GM12801 (cell line): ENCODE data around the gene SLC39A3.

Experiments
- TF ChIP-seq, protein P1 (sequence below): IDR thresholded peaks from one replicate; pipeline ENCODE4 v1.5.1; 2011; ENCODE audit warnings: control low read depth; ENCODE audit not compliant: insufficient read length; ENCODE audit errors: extremely low read depth

Gene SLC39A3

DNA sequence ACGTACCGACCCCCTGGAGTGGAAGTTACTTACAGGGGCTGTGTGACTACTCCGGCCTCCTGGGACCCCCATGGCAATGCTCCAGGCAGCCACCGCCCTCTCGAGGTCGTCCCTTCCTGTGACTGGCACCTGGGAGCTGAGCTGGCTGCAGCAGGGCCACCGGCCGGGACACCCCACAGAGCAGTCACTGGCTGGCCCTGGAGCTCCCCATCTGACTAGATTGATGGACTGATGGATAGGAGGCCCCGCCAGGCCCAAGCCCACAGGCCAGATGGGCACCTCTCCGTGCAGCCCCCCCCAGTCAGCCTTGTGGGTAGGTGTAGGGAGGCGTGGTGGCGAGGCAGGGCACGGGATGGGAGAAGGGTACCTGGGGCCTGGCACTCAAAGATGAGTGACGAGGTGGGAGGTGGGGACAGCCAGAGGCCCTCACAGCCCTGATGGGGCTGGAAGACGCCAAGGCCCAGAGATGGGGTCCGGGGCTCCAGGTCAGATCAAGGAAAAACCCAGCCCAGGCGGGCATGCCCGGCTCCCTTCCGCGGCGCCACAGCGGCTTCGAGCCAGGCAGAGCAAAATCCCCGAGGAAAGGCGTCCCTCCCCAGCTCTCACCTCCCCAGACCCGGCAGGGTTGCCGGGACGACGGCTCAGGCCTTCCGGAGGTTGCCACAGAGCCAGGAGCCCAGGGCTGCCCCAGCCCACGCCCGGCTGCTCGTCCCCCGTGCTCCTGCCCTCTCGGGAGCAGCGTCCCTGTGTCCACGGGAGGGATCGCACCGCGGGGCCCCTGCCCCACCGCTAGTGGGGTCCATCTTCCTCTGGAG, 8.4 kb downstream of the SLC39A3 start:
- TF ChIP-seq, protein P1, sequence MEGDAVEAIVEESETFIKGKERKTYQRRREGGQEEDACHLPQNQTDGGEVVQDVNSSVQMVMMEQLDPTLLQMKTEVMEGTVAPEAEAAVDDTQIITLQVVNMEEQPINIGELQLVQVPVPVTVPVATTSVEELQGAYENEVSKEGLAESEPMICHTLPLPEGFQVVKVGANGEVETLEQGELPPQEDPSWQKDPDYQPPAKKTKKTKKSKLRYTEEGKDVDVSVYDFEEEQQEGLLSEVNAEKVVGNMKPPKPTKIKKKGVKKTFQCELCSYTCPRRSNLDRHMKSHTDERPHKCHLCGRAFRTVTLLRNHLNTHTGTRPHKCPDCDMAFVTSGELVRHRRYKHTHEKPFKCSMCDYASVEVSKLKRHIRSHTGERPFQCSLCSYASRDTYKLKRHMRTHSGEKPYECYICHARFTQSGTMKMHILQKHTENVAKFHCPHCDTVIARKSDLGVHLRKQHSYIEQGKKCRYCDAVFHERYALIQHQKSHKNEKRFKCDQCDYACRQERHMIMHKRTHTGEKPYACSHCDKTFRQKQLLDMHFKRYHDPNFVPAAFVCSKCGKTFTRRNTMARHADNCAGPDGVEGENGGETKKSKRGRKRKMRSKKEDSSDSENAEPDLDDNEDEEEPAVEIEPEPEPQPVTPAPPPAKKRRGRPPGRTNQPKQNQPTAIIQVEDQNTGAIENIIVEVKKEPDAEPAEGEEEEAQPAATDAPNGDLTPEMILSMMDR = no peak

DNA sequence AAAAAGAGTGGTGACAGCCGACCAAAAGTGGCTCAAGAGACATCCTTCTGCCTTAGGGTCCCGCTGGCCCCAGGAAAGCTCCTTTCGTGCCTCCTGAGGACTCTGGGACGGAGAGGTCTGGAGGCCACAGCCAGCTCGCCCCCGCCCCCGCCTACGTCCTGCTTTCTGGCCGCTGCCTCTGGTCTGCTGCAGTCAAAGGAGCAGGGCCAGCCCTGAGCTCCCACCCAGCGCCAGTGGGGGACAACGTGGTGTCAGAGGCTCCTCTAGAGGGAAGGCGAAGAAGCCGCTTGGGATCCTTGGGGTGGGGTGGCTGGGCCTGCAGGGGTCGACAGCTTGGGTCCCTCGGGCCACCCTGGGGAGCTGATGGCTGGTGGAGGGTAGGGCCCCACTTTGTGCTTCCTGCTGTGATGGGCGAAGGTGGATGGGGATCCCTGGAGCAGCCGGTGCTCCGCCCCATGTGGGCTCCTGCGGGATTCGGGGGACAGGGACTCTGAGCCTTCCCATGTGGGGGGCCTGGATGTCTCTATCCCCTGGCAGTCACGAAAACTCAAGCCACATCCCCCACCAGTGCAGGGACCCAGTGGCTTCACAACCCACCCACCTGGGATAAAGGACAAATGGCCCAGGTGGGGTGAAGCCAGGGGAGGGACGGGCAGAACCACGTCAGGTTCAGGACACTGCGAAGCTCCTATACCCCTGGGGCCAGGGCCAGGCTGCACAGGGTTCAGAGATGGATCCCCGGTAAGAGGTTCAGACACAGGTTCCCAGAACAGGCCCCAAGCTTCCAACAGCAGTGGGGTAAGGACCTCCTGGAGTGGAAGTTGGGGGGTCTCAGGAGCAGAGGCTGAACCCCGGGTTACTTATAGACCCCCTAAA, 9.6 kb downstream of the SLC39A3 start:
- TF ChIP-seq, protein P1 = no peak

DNA sequence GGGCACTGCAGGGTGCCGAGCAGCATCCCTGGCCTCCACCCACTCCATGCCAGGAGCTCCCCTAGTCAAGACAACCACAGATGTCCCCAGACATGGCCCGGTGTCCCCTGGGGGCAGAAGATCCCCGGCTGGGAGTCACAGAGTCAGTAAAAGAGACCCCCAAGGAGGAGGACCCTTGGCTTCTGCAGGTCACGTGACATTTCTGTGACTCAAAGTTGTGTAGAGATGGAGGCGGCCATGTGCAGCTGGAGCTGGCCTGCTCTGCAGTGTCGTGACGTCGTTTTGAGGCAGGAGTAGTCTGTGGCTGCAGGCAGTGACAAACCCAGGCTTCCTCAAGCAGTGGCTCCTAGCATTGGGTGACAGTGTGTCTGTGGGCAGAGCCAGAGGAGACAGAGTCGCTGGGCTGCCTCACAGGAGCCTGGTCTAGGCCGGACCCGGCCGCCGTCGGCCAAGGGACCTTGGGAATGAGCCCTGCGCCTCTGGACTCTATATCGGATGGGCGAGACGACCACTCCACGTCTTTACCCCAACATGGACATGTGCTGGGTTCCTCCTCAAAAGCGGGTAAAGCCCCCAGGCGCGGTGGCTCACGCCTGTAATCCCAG, 10.9 kb downstream of the SLC39A3 start:
- TF ChIP-seq, protein P1 = no peak

DNA sequence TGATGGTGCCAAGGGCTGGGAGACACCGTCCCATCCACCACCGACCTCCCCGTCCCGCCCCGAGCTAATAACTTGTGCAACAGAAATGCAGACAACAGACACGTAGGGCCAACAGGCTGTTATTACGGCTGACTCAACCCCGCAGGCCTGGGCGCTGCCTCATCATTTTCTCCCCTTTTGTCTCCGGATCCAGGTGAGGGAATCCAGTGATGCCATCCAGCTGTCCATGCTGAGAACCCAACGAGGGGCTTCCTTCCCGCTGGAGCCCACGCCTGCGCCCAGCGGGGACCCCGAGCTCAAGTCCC, 12.2 kb downstream of the SLC39A3 start:
- TF ChIP-seq, protein P1 = no peak

DNA sequence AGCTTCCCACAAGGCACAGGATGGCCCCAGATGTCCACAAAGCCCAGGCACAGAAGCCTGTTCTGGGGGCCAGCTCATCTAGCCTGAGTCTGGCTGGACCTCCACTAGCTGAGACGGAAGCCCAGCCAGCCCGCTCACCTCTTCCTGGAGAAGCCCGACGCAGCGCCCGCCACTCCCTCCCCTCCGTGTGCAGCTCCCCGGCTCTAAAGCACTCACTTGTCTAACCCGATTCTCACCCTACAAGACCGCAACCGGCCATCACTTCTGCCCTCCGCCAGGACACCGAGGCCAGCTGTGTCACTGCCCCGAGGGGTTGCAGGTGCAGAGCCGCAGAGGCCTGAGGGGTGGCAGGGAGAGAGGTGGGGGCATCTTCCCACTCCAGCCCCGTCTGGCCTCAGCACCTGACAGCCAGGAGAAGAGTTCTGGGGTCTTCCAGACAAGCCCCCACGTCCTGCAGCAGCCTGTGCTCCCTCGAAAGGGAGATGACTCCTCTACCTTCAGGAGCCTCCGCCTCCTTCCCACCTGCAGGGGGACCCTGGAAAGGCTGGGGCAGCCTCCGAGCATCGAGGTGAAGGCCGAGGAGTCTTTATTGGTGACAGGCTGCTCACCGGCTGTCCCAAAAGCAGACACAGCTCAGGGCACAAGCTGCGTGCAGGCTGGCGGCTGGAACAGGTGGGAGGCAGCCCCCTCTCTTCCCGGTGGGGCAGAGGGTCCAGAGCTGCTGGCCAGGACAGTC, 12.7 kb downstream of the SLC39A3 start:
- TF ChIP-seq, protein P1 = no peak

DNA sequence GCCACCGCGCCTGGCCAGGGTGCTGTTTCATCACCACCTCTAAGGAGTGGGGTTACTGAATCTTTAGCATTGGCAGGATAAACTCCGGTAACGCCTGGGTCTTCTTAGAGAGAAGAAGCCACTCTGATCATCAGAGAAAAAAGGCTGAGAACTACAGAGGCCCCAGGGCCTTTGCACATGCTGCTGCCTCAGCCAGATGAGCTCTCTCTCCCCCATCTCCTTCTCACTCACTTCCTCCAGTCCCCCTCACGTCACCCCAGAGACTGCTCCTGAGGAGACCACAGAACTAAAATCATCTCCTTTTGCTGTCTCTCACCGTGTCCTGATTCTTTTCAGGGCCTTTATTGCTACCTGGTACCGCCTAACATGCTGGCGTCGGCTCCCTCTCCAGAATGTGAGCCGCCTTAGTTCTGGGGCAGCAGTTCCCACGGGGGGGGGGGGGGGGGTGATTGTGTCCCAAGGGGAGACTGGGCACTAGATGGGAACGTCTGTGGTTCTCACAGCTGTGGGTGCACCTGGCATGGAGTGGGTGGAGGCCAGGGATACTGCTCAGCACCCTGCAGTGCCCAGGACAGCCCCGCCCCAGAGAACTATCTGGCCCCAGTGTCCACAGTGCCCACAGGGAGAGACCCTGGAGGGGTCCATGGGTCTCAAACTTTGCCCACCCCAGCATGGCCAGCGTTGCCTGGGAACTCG, 13.5 kb downstream of the SLC39A3 start:
- TF ChIP-seq, protein P1 = no peak
